Neural crest cell (in vitro differentiated cells): ENCODE data around the gene FIBP. TPM values are rescaled to one million over a fixed set of nuclear protein-coding genes. Genes with fewer than 3 reads are reported as not detected.

Experiments
- DNase-seq: peaks from one replicate; pipeline ENCODE4 v3.0.0; 2021; ENCODE audit warnings: low read depth, mixed read lengths, low spot score
- H3K27ac Mint-ChIP-seq: one replicate; pipeline ENCODE4 v1.8.0; 2021; ENCODE audit warnings: mild to moderate bottlenecking, mixed read lengths; ENCODE audit not compliant: unreplicated experiment
- H3K27me3 Mint-ChIP-seq: 2 replicates; pipeline ENCODE4 v1.8.0; 2021; ENCODE audit warnings: low read depth, mild to moderate bottlenecking, mixed read lengths
- H3K36me3 Mint-ChIP-seq: 2 replicates; pipeline ENCODE4 v1.8.0; 2021; ENCODE audit warnings: low read depth, mild to moderate bottlenecking, mixed read lengths
- H3K4me1 Mint-ChIP-seq: 2 replicates; pipeline ENCODE4 v1.8.0; 2021; ENCODE audit warnings: mixed read lengths
- H3K4me3 Mint-ChIP-seq: one replicate; pipeline ENCODE4 v1.8.0; 2021; ENCODE audit warnings: mild to moderate bottlenecking, mixed read lengths
- H3K9me3 Mint-ChIP-seq: 2 replicates; pipeline ENCODE4 v1.8.0; 2021; ENCODE audit warnings: mixed read lengths
- CTCF ChIP-seq: fragments of 200-600 bp; sonication (generic); conservative IDR thresholded peaks from 2 replicates; pipeline ENCODE4 v1.5.0; 2021; ENCODE audit warnings: antibody characterized with exemption, mild to moderate bottlenecking
- total RNA-seq: library from RNA; stranded (reverse); gene quantifications from 2 replicates; pipeline ENCODE4 v1.2.1, GENCODE V29; 2021

FIBP gene
- total RNA-seq, 1 donor from 2014 or later = 90.0 TPM

DNA sequence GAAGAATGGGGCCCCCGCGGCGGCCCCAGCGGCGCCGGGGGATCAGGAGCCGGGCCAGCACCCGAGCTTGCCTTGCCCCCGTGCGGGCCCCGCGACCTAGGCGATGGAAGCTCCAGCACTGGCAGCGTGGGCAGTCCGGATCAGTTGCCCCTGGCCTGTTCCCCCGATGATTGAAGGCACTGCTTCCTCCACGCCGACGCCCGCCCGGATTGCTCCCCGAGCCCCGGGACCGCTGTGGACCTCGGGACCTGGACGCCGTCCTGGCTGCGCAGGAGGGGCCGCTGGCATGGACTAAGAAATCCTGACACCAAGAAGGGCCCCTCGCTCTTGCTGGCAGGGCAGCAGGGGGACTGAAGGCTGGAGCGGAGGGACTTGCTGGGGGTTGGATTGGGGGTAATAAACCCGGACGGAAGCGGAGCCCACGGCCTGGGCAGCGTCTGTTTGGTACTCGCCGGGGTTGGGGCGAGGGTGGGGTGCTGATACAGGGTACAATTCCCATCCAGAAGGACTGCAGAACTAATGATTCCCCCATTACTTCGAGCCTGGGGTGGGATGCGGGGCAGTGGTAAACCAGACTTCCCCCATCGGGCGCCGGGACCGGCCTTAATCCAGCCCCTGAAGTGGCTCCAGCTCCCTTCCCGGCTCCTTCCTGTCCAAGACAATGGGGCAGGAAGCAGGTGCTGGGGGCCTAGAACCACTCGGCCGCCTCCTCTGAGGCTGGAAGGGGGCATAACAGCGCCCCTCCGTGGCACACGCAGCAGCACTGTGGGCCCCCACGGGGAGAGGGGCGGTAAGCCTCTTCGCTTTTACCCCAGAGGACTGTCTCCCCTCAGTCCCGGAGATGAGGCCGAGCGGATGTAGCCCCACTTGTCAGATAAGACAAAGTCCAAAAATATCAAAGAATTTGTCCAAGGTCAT, 3.2 kb upstream of the FIBP start:
- H3K4me1 Mint-ChIP-seq = peaks cover 52% of the 10 kb centered on the region

GRCh38 chr11:65890324-65891218, 2.3 kb upstream of the FIBP start, which contains the start of gene CCDC85B:
CCDC85B (plus strand) TSS chr11:65890673; CDS start chr11:65890784, 111 bp downstream.
- peak; percentile 49 for TF ChIP-seq CTCF
- Mint-ChIP-seq H3K27me3 (peaks cover 16% of the 10 kb centered on the region), H3K36me3 (no peaks in the 10 kb centered on the region), H3K4me1 (peaks cover 54% of the 10 kb centered on the region), H3K4me3 (peak within 1 kb of the TSS; percentile 96), H3K9me3 (no peaks in the 10 kb centered on the region), H3K27ac (peak within 1 kb of the TSS; percentile 59)
- DNase-seq = peak; percentile 93

More for the DNA sequence above, 3.2 kb upstream of the FIBP start:
- TF ChIP-seq CTCF = no peak
- Mint-ChIP-seq H3K9me3 (no peaks in the 10 kb centered on the region), H3K27me3 (peaks cover 23% of the 10 kb centered on the region), H3K36me3 (no peaks in the 10 kb centered on the region), H3K27ac (no peak overlapping the region), H3K4me3 (peak overlapping the region; percentile 83)
- no peak for DNase-seq

DNA sequence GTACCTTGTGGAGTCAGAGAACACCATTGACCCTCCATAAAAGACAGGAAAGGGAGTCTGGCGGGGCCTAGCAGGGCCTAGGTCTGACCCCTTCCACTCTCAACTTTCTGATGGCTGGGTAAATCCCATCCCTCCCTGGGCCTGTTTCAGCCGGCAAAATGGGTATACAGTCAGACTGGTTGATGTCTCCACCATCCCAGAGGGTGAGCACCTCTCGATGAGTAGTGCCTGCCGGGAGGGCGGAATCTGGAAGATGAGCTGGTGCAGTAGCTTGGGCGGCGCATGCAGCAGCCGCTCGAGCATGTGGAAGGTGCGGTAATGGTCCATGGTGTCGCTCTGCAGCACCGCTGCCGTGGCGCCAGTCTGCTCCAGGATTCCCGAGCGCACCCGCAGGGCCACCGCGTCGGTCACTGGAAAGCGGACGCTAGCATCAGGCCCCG, 528 bp downstream of the FIBP start:
- H3K4me1 Mint-ChIP-seq = peaks cover 52% of the 10 kb centered on the region
- H3K4me3 Mint-ChIP-seq = peak overlapping the region; percentile 96
- peaks cover 4% of the 10 kb centered on the region for H3K36me3 Mint-ChIP-seq
- H3K9me3 Mint-ChIP-seq = no peaks in the 10 kb centered on the region
- peaks cover 11% of the 10 kb centered on the region for H3K27me3 Mint-ChIP-seq
- DNase-seq = no peak
- H3K27ac Mint-ChIP-seq = peak overlapping the region; percentile 96
- no peak for TF ChIP-seq CTCF

- DNase-seq = no peak
- Mint-ChIP-seq H3K4me1 (peaks cover 46% of the 10 kb centered on the region), H3K27ac (peak overlapping the region; percentile 96), H3K4me3 (peak overlapping the region; percentile 96), H3K9me3 (no peaks in the 10 kb centered on the region), H3K36me3 (peaks cover 4% of the 10 kb centered on the region), H3K27me3 (peaks cover 11% of the 10 kb centered on the region)
- no peak for TF ChIP-seq CTCF
Observed at GRCh38 chr11:65886826-65887722, 1.2 kb downstream of the FIBP start.
